GM18907 (cell line): ENCODE data around the gene TRABD2A.
"Not testable (repeated sequence)": the region's sequence is repeated elsewhere in the genome, so short reads cannot be mapped to it uniquely, and the experiment has no call there.

Experiments
- ATAC-seq: cut with Tn5 transposase; IDR thresholded peaks from one replicate; pipeline ENCODE4 v1.9.1; 2021; ENCODE audit warnings: mild to moderate bottlenecking, moderate library complexity; ENCODE audit not compliant: unreplicated experiment

TRABD2A gene

DNA sequence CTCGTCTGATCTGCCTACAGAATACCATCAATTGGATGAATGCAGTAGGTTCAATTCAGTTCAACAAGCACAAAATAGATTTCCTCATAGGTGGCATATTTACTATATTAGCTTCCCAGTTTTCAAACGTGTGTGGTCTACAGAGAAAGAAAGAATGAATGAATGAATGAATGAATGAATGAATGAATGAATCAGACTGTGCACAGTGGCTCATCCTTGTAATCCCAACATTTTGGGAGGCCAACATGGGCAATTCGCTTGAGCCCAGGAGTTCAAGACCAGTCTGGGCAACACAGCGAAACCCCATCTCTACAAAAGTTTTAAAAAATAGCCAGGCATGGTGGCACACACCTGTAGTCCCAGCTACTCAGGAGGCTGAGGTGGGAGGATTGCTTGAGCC lies 94.9 kb downstream of the TRABD2A start:
- no peak for ATAC-seq

GRCh38 chr2:84782717-84783442 lies 98.0 kb downstream of the TRABD2A start:
- ATAC-seq, result no peak

DNA sequence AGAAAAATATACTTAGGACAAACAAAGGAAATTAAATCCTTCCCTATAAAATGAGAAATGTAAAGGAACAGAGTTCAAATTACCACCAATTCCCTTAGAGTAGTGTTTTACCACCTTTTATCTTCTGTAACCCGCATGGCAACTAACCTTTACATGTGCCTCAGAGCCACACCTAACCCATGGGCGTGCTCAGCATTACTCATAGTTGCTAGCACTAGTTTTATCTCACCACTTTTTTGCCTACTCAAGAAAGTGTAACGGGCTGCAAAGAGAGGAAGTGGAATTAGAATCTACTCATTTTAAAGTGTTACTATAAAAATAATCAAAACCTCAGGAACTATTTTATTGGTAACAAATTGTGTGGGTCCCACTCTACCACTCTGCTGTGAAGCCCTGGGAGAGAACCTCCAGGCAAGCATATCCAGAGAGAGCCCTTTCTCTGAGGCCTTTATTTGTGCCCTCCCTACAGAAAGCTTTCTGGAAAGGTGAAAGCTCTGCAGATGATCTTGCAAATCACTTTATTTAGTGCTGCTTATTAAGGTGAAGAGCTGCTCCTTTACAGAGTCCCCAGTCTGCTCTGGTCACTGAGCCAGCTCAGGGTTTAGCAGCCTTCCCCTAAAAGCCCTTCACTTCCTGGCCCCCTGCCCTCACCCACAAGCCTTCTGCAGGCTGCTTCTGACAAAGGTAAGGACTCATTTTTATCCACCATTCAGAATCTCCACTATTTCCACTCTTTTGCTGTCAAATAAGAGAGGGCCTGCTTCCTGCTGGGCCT lies 98.8 kb downstream of the TRABD2A start:
- ATAC-seq, result peak; percentile 87

DNA sequence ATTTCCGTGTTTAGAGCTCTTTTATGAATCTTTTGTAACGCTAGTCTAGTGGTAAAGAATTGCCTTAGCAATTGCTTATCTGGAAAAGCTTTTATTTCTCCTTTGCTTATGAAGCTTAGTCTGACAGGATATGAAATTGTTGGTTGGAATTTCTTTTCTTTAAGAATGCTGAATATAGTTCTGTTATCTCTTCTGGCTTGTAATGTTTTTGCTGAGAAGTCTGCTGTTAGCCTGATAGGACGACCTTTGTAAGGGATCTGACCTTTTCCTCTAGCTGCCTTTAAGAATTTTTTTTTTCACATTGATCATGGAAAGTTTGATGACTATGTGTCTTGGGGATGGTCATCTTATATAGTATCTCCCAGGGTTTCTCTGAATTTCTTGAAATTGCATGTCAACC lies 101.1 kb downstream of the TRABD2A start:
- no peak for ATAC-seq

- no peak for ATAC-seq
Observed at GRCh38 chr2:84778911-84779690, 101.8 kb downstream of the TRABD2A start.

- no peak for ATAC-seq
Observed at GRCh38 chr2:84776011-84776410, 104.9 kb downstream of the TRABD2A start.

DNA sequence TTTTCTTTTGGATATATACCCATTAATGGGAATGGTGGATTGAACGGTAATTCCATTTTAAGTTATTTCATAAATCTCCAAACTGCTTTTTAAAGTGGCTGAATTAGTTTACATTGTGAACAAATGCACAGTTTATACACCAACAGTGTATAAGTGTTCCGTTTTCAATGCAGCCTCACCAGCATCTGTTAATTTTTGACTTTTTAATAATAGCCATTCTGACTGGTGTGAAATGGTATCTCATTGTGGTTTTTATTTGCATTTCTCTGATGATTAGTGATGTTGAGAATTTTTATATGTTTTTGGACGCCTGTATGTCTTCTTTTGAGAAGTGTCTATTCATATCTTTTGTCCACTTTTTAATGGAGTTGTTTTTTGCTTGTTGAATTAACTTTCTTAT lies 107.3 kb downstream of the TRABD2A start:
- not testable (repeated sequence) for ATAC-seq
